Natural killer cell (primary cell): ENCODE data around the gene SNX13. TPM values are rescaled to one million over a fixed set of nuclear protein-coding genes. Genes with fewer than 3 reads are reported as not detected.

Experiments used
- ATAC-seq, 3 donors: fragments of 150-1000 bp in 2 of 3; fragments of 200-7000 bp in 1 of 3; cut with Tn5 transposase; 1 replicate in 1 of 3; 2 replicates in 2 of 3; pipeline ENCODE4 v1.10.0; 2021; ENCODE audit warnings: mild to moderate bottlenecking in 2 of 3, moderate library complexity in 2 of 3
- DNase-seq, 2 donors: peaks; one replicate each; pipeline versions ENCODE4 v3.0.0 to v3.0.0-alpha.2; 2013 to 2021; ENCODE audit warnings: mixed read lengths in 1 of 2
- H3K27ac ChIP-seq: one replicate; pipeline ENCODE4 v1.5.1; 2013; ENCODE audit warnings: mild to moderate bottlenecking, low read length
- H3K27me3 ChIP-seq: one replicate; pipeline ENCODE4 v1.6.1; 2013; ENCODE audit warnings: low read length; ENCODE audit not compliant: control insufficient read depth, insufficient read depth
- H3K36me3 ChIP-seq: one replicate; pipeline ENCODE4 v1.6.1; 2013; ENCODE audit warnings: low read length; ENCODE audit not compliant: control insufficient read depth, insufficient read depth
- H3K4me1 ChIP-seq: one replicate; pipeline ENCODE4 v1.6.1; 2013; ENCODE audit warnings: low read length; ENCODE audit not compliant: control insufficient read depth, insufficient read depth
- H3K4me3 ChIP-seq: one replicate; pipeline ENCODE4 v1.5.1; 2013; ENCODE audit warnings: low read length
- H3K9me3 ChIP-seq: one replicate; pipeline ENCODE4 v1.6.1; 2013; ENCODE audit warnings: low read length; ENCODE audit not compliant: control insufficient read depth, insufficient read depth
- H3K27ac Mint-ChIP-seq, 2 donors: one replicate each; pipeline ENCODE4 v1.8.0; 2022; ENCODE audit warnings: mild to moderate bottlenecking in 2 of 2, mixed read lengths in 2 of 2, moderate library complexity in 1 of 2
- H3K27me3 Mint-ChIP-seq, 2 donors: one replicate each; pipeline ENCODE4 v1.8.0; 2022; ENCODE audit warnings: low read depth in 2 of 2, mixed read lengths in 2 of 2
- H3K36me3 Mint-ChIP-seq: one replicate; pipeline ENCODE4 v1.8.0; 2022; ENCODE audit warnings: mixed read lengths
- H3K4me1 Mint-ChIP-seq, 2 donors: one replicate each; pipeline ENCODE4 v1.8.0; 2022; ENCODE audit warnings: mixed read lengths in 2 of 2
- H3K4me3 Mint-ChIP-seq: one replicate; pipeline ENCODE4 v1.8.0; 2022; ENCODE audit warnings: mild to moderate bottlenecking, moderate library complexity, mixed read lengths
- H3K9me3 Mint-ChIP-seq, 2 donors: one replicate each; pipeline ENCODE4 v1.8.0; 2022; ENCODE audit warnings: mixed read lengths in 2 of 2
- WGBS: methylation state at CpG from one replicate; pipeline ENCODE4 v1.1.7; 2013; ENCODE audit warnings: missing lambda C conversion rate; ENCODE audit not compliant: insufficient coverage; 5-methylcytosine and 5-hydroxymethylcytosine counted together
- intact Hi-C: fragments of 100-400 bp; cut with micrococcal nuclease; formaldehyde crosslinking; loops from one replicate; pipeline ENCODE4 v1.14.2; 2022
- total RNA-seq, 4 donors: library from RNA; stranded (reverse); fragments of 120-200 nt in 1 of 4; gene quantifications; one replicate each; pipeline versions ENCODE4 v1.2.3 to v1.2.4, GENCODE V29; 2013 to 2022
- TF ChIP-seq, protein P1 (sequence below): fragments of 200-600 bp; IDR thresholded peaks from one replicate; pipeline ENCODE4 v1.8.0; 2022; ENCODE audit warnings: antibody characterized with exemption

Gene SNX13
- total RNA-seq, 3 donors from 2014 or later (not counting 1 experiment from before 2014, with no cell fraction given), result 34.8 to 38.5 (median 37.4) TPM

DNA sequence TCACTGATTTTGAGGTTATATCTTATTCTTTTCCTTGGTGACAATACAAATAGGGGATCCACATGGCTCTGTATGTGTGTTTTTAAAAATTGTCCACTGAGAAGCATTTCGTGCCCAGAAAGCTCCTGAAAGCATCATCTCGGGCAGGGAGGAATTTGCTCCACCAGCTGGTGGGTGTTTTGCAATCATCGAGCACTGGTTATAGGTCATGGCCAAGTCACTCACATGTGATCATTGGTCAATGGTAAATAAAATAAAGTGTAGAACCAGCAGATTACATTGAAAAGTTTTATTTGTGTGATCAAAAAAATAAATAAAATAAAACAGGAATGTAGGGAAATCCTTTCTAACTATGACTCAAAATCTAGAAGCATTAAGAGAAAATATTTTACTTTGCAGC, 23.0 kb upstream of the SNX13 start:
- Histone ChIP-seq H3K27ac (no peak overlapping the region), H3K4me1 (no peaks in the 10 kb centered on the region), H3K4me3 (no peak overlapping the region), H3K9me3 (no peaks in the 10 kb centered on the region), H3K27me3 (no peaks in the 10 kb centered on the region), H3K36me3 (no peaks in the 10 kb centered on the region)
- WGBS, result 78% methylated on average over 3 of the region's 3 CpGs
- no peaks in the 10 kb centered on the region for H3K9me3 Mint-ChIP-seq
- DNase-seq (no peak), ATAC-seq (no peak)
- TF ChIP-seq, protein P1, sequence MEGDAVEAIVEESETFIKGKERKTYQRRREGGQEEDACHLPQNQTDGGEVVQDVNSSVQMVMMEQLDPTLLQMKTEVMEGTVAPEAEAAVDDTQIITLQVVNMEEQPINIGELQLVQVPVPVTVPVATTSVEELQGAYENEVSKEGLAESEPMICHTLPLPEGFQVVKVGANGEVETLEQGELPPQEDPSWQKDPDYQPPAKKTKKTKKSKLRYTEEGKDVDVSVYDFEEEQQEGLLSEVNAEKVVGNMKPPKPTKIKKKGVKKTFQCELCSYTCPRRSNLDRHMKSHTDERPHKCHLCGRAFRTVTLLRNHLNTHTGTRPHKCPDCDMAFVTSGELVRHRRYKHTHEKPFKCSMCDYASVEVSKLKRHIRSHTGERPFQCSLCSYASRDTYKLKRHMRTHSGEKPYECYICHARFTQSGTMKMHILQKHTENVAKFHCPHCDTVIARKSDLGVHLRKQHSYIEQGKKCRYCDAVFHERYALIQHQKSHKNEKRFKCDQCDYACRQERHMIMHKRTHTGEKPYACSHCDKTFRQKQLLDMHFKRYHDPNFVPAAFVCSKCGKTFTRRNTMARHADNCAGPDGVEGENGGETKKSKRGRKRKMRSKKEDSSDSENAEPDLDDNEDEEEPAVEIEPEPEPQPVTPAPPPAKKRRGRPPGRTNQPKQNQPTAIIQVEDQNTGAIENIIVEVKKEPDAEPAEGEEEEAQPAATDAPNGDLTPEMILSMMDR, result no peak
- H3K4me1 Mint-ChIP-seq, result no peaks in the 10 kb centered on the region
- no peak overlapping the region for H3K27ac Mint-ChIP-seq
- H3K4me3 Mint-ChIP-seq, result no peak overlapping the region
- intact Hi-C loops, result no loop called here
- H3K36me3 Mint-ChIP-seq, result no peaks in the 10 kb centered on the region
- peaks cover 12 to 15% of the 10 kb centered on the region in 2 donors for H3K27me3 Mint-ChIP-seq

DNA sequence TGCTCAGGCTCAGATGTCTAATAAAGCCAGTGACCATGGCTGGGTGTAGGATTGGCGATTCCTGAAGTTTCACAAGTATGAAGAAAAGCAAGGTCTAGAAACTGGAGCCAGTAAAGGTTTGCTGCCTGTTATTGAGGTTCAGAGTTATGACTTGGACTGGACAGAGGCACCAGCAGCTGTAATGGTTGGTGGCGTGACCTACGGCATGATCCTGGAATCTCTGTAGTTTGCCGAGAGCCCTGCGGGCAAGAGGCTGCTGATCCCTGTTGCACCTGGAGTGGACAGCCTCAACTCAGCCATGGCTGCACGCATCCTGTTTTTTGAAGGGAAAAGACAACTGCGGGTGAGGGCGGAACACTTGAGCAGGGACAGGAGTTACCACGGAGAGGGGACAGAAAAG, 22.4 kb upstream of the SNX13 start:
- Mint-ChIP-seq H3K36me3 (no peaks in the 10 kb centered on the region), H3K4me1 (no peaks in the 10 kb centered on the region), H3K4me3 (no peak overlapping the region), H3K27ac (no peak overlapping the region), H3K27me3 (peaks cover 18 to 20% of the 10 kb centered on the region in 2 donors), H3K9me3 (no peaks in the 10 kb centered on the region)
- no peaks in the 10 kb centered on the region for H3K27me3 ChIP-seq
- no peaks in the 10 kb centered on the region for H3K4me1 ChIP-seq
- no peak overlapping the region for H3K4me3 ChIP-seq
- no peak for ATAC-seq
- H3K9me3 ChIP-seq, result no peaks in the 10 kb centered on the region
- TF ChIP-seq, protein P1, result no peak
- no peak for DNase-seq
- WGBS, result 95% methylated on average over 9 of the region's 9 CpGs
- H3K36me3 ChIP-seq, result no peaks in the 10 kb centered on the region
- intact Hi-C loops, result no loop called here
- H3K27ac ChIP-seq, result no peak overlapping the region

- H3K4me1 Mint-ChIP-seq, result no peaks in the 10 kb centered on the region
- H3K27me3 ChIP-seq, result no peaks in the 10 kb centered on the region
- no peak overlapping the region for H3K4me3 Mint-ChIP-seq
Observed at GRCh38 chr7:17957871-17958270, 17.6 kb upstream of the SNX13 start.

DNA sequence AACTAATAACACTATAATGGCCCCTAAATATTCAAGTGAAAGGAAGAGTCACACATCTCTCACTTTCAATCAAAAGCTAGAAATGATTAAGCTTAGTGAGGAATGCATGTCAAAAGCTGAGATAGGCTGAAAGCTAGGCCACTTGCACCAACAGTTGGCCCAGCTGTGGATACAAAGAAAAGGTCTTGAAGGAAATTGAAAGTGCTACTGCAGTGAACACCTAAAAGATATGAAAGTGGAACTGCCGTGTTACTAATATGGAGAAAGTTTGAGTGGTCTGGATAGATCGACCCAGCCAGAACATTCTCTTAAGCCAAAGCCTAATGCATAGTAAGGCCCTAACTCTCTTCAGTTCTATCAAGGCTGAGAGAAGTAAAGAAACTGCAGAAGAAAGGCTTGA, 12.1 kb upstream of the SNX13 start:
- Histone ChIP-seq H3K36me3 (no peaks in the 10 kb centered on the region), H3K27ac (no peak overlapping the region), H3K9me3 (no peaks in the 10 kb centered on the region), H3K4me1 (no peaks in the 10 kb centered on the region), H3K4me3 (no peak overlapping the region), H3K27me3 (no peaks in the 10 kb centered on the region)
- TF ChIP-seq, protein P1, result no peak
- no peak overlapping the region for H3K27ac Mint-ChIP-seq
- DNase-seq (no peak), ATAC-seq (no peak)
- H3K36me3 Mint-ChIP-seq, result no peaks in the 10 kb centered on the region
- intact Hi-C loops, result no loop called here
- WGBS, result 63% methylated on average over 2 of the region's 2 CpGs
- H3K27me3 Mint-ChIP-seq, result peaks cover 2 to 25% of the 10 kb centered on the region in 2 donors
- no peaks in the 10 kb centered on the region for H3K9me3 Mint-ChIP-seq
- H3K4me1 Mint-ChIP-seq, result no peaks in the 10 kb centered on the region
- H3K4me3 Mint-ChIP-seq, result no peak overlapping the region

More at GRCh38 chr7:17957871-17958270, 17.6 kb upstream of the SNX13 start:
- Histone ChIP-seq H3K4me1 (no peaks in the 10 kb centered on the region), H3K9me3 (no peaks in the 10 kb centered on the region), H3K36me3 (no peaks in the 10 kb centered on the region), H3K4me3 (no peak overlapping the region), H3K27ac (no peak overlapping the region)
- ATAC-seq, result no peak
- intact Hi-C loops, result no loop called here
- TF ChIP-seq, protein P1, result no peak
- WGBS, result 88% methylated on average over 1 of the region's 2 CpGs
- no peaks in the 10 kb centered on the region for H3K36me3 Mint-ChIP-seq
- peaks cover 20 to 33% of the 10 kb centered on the region in 2 donors for H3K27me3 Mint-ChIP-seq
- H3K9me3 Mint-ChIP-seq, result no peaks in the 10 kb centered on the region
- DNase-seq, result no peak
- H3K27ac Mint-ChIP-seq, result no peak overlapping the region
